Amniotic stem cell (primary cell): ENCODE results near the gene TENM3.

Experiments
- DNase-seq: peaks from one replicate; lab custom pipeline; 2025; lab: John Stamatoyannopoulos, UW

The TENM3 gene

DNA sequence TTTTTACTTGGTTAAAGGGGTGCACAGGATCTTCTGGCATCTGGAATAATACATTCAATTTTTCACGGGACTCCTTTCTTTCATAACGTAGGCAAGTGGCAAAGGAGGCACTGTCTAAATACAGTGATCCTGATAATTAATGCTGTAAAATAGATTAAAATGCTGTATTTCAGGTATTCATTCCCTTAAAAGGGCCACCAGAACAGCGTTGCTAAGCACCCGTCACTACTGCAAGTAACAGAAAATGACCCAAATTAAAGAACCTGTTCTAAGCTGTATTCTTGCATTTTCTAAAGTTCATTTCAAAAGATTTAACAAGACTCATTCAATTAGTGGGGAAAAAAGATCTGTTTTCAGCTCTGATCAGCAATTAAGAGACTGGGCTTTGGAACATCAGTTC lies 208.2 kb downstream of the TENM3 start:
- DNase-seq, result no peak

DNA sequence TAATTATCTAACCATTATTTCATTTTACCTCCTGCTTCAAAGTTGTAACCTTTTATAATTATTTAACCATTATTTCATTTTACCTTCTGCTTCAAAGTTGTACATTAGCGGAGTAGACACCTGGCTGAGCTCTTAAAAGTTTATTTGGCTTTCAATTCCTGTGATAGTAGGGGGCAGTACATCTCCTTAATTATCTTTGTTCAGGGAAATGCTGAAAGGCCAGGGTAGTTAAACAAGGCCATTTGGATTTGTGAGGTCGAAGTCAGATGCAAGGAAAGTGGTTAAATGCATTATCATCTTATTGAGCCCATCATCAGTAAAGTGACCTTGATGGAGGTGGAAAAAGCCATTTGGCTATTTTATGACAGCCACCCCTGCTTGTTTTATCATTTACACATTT lies 210.6 kb downstream of the TENM3 start:
- no peak for DNase-seq

DNA sequence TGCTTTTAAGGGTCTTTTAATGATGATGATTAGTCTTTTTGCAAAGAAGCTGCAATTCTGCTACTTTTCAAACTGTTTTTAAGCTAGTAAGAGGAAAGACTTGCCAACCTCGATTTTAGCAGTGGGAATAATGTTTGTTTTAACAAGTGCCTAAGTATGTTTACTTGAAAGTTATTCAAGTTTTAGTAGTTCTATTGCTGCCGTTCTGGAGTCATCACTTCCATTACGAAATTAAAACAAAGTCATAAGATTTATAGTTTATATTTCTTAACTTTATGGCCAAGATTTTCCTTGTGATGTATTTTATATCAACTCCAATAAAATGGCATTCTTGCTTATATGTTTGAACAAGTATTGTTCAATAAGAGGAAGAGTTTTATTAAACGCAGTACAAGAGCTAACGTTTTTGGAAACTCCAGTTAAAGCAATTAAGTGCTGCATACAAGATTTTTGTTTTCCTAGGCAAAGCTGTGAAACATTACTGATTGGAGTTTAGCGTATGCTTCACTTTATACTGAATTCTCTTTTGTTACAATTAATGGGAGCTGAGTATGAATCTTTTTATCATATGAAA lies 211.3 kb downstream of the TENM3 start:
- no peak for DNase-seq

DNA sequence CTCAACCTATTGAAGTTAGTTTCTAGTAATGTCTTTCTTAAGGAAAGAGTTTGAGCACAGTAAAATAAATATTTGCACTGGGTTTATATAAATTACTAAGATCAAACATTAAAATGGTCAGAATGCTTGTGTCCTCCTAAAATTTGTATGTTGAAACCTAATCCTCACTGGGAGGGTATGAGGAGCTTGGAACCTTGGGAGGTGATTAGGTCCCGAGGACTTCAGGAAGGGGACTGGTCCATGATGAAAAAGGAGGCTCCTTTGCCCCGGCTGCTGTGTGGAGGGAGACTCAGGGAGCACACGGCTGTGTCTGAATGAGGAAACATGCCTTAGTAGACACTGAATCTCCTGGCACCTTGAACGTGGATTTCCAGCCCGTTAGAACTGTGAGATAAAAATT lies 221.9 kb downstream of the TENM3 start:
- DNase-seq, result no peak

DNA sequence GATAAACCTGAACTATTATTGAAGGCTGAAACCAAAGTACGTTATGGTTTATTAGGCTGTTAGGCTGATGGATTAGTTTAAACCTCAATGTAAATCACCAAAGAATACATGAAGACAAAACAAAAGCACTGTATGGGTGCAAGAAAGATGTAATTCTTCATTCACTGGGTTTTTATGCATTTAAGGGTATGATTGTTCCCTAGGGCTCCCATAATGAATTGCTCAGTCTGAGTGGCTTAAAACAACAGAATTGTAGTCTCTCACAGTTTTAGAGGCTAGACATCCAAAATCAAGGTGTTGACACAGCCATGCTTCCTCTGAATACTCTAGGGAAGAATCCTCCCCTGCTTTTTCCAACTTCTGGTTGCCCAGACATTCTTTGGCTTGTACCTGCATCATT lies 222.8 kb downstream of the TENM3 start:
- no peak for DNase-seq

DNA sequence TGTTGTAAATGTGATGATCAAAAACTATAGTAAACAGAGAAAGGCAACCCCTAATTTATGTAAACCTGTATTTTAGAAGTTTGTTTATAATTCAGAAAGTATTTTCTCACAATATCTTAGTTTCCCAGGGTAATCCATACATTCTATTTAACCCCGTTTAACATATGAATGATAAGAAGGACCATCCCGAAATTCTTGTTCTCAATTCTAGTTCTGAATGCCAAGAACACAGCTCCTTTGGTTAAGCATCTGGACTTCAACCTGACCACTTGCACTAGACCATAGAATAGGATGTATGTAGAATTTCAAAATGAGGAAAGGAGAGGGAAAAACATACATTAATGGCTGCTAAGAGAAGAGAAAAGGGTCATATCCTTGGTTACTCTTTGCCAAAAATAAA lies 227.0 kb downstream of the TENM3 start:
- no peak for DNase-seq

DNA sequence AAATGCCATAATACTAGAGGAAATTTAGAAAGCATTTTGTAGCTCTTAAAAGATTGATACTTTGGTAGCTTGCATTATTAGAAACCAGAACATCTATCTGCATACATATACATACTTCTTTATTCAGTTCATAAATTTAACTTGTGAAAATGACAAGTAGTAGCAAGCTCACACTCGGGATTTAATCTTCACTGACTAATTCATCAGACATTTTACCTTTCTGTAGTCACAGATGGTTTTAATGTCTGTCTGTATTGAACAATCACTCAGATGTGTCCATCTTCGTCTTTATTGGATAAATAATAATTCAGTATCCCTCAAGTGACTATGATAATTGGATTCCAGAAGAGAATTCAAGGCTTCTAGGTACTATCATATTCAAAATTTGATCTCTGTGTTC lies 232.3 kb downstream of the TENM3 start:
- DNase-seq, result no peak

DNA sequence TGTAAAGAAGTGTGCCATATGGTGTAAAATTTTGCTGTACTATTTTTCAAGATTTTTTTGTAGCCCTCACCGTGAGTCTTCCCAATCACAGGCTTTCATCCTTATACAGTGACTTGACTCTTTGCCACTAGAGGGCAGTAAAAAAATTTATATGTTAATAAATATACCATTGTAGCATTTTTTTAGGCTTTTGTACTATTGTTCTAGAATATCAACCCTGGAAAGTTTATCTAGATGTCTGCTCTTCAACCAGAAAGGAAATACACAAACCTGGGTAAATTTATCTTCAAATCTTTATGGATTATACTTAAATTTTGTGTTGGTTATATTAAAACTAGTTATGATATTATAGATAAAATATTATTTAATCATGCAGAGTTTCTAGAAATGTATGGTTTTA lies 235.3 kb downstream of the TENM3 start:
- peak; percentile 58 for DNase-seq

DNA sequence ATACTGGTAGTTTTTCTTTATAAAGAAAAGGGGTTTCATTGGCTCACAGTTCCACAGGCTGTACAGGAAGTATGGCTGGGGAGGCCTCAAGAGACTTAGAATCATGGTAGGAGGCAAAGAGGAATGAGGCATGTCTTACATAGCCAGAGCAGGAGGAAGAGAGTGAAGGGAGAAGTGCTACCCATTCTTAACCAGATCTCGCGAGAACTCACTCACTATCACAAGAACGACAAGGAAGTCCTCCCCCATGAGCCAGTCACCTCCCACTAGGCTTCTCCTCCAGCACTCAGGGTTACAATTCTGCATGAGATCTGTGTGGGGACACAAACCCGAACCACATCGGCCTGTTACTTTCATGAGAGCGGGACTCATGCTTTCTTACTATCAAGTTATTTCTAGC lies 240.5 kb downstream of the TENM3 start:
- no peak for DNase-seq

DNA sequence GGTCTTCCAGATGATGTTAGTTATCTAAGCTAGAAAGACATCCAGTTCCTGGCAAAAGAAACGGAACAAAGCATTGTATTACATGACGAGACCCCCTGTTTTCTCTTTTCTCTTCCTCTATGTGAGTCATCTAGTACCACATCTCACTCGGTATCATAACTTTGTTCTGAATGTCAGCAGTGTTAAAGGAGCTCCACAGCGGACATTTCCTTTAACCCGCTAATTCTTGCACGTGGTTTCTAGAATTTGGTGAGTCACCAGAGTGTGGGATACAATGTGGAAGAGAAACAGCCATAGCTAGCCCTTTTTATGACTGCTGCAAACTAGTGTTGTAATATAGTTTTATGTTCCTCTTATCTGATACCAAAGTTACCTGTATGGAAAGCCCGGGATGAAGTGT lies 243.7 kb downstream of the TENM3 start:
- DNase-seq, result no peak

DNA sequence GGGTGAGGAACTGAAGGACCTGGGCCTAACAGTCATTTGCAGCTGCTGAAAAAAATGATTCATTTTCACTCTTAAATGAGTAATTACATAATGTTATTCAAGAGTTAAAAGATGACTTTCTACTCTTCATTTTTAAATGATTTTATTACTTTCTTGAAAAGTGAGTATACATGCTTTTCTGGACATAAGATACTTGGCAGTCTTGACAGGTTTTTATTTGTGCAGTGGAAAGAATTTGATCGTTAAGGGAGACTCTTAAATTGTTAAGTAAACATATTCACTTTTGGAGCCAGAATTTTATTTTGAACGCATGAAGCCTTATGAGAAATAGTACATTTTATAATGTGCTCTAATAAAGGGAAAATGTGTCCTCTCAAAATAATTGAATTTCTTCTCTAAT lies 245.7 kb downstream of the TENM3 start:
- no peak for DNase-seq

DNA sequence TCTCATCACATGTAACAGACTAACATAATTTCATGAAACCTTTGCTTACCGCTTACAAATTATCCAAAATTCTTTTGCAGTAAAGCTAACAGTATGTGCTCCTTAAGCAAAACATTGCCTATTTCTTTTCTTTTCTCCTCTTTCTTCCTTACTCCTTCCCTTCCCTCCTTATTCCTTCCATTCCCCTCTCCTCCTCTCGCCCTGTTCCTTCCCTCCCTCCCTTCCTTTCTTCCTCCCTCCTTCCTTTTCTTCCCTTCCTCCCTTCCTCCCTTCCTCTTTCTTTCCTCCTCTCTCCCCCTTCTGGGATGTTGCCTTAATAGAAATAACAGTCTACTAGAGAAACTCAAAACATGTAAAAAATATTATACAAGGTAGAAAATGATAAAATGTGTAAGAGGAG lies 246.4 kb downstream of the TENM3 start:
- no peak for DNase-seq

DNA sequence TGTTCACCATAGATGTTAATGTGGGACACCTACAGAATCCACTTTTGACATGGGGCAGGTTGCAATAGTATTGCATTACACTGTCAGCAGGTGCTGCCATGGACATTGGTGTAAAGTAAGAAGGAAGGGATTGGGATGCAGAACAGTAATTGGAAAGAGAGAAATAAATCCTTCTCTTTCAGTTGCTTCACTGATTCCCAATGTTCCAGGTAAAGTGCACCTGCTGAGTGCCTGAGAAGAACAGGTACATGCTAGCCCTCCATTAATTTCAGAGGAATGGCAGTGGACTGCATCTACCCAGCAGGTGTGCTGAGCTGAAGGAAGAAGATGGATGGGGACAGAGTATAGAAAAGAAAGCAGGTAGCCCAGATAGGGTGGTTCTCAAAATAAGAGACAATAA lies 248.5 kb downstream of the TENM3 start:
- no peak for DNase-seq

DNA sequence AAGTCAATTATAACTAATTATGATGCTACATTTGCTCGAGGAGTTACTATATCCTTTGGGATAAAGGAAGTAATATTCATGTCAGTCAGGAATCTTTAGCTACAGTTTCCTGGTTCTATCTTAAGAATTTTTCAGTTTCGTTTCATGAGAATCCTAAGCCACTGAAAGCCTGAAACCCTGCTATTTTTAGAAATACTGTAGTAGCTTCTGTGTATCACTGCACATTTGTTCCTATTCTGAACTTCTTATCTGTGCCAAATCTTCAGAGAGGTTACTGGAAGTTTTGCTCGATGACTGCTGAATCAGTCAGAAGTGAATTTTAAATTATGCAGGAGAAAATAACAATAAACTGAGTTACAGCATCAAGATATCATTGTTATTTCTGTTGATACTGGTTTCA lies 249.2 kb downstream of the TENM3 start:
- DNase-seq, result peak; percentile 28

DNA sequence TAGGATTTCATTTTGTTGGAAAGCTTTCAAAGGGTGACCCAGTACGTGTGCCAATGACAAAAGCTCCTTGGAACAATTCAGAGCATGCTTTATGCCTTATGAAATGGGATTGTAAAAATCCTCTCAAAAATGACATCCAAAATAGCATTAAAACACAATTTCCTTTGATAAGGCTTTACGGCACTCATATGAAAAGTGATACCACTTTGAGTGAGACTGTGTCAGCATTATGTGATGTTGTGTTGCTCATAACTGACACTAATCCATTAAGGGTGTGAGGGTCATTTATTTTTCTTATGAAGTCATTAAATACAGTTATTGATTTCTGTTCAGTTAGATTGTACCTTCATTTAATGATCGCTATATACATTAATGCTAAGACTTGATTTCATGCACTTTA lies 250.2 kb downstream of the TENM3 start:
- no peak for DNase-seq

DNA sequence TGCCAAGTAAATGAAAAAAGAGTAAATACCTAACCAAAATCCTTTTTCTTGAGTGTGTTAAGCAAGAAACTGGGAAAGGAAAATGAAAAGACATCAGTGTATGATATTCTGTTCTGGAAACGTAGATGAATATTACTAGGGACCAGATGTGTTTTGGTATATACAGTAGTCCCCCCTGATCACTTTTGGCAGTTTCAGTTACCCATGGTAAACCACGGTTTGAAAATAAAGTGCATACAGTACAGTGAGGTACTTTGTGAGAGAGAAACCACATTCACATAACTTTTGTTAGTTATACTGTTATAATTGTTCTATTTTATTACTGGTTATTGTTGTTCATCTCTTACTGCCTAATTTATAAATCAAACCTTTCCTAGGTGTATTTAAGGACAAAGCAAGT lies 250.9 kb downstream of the TENM3 start:
- DNase-seq, result no peak

DNA sequence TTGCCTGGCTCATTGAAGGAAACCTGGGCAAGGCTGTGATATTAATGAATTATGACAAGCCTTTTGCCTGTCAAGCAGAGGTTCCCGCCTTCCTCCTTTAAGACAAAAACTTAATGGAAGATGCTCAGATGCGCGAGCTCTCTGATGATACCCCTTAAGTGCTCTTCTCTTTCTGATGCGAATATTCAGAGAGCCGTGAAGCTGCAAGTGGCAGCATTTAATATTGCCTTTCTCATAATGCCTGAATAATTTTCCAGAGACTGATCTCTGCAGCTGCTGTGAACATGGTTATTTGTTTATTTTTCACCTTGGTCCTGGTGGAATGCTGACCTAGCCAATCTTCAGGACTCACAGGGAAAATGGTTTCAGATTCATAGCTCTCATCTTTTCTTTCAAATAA lies 251.8 kb downstream of the TENM3 start:
- DNase-seq, result no peak

DNA sequence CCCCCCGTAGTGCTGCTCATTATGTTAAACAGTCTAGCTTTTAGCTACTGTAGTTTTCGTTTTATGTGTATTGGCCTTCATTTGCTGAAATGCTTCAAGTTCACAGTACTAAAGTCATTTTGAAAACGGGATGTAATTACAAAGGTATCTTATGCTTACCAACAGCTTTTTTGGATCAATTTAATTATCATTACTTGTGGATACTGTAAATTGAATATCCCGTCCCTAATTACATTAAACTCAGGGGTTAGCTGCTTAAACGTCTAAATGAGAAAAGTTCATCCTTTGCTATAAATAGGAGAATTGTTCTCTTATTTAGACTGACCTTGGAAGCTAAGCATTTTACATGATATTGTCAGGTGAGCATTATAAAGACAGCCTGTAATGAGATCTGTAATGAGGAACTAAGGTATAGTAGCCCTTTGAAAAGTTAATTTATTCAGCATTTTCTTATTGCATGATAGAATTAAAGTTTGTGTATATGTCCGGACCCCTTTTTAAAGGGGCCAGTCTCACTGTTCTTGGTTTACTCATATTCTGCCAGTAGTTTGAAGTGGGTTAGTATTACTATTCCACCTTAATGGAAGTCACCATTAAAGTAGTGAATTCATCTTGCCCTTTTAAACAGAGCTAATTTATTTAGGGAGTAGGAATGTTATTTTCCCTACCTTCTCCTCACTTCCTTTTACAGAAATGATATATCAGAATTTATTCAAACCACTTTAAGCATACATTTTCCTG lies 252.6 kb downstream of the TENM3 start:
- DNase-seq, result no peak

DNA sequence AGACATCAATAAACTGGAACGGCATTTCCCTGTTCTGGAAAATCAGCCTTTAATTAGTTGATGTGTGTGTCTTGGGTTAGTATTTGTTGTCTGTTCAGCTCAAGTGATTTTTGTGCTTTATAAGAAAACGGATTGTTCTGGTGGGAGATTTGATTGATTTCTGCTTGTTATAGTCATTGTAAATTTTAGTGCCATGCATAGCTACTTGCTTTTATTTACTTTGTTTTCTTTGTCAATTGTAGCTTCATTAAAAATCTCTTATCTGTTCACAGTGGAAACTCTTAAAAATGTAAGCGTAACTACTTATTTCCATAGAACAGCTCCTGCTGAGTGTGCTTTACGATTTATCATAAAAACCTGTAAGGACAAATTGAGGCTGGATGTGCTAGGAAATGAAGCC lies 253.2 kb downstream of the TENM3 start:
- DNase-seq, result no peak

DNA sequence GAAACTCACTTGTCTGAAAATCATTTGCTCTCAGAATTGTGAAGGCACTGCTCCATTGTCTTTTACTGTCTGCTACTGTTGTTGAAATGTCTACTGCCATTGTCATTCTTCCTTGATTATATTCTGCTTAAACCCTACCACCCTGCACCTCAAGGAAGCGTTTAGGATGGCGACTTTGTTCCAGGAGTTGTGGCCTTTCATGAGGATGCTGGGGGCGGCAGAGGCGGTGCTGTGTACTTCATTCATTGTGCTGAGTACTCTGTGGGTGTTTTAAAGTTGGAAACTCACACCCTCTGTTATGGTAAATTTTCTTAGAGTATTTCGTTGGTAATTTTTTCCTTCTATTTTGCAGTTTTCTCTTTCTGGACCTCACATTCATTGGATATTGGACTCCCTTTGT lies 258.9 kb downstream of the TENM3 start:
- DNase-seq, result no peak

DNA sequence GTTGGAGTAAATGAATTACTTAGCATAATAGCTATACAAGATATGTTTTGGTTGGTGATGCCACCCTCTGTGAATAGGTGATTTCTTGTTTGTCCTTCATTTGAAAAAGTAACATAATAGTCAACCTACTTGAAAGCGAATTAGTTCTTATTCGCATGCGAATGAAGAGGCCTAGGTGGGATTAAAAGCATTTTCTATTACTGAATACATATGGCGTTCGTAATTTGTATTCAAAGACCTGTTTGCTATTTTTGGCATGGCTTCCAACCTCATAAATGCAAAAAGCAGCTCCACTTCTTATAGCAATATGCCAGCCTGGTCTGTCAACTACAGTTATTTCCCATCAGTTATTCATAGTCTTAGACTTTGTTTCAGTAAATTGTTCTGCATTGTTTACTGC lies 261.3 kb downstream of the TENM3 start:
- DNase-seq, result no peak

DNA sequence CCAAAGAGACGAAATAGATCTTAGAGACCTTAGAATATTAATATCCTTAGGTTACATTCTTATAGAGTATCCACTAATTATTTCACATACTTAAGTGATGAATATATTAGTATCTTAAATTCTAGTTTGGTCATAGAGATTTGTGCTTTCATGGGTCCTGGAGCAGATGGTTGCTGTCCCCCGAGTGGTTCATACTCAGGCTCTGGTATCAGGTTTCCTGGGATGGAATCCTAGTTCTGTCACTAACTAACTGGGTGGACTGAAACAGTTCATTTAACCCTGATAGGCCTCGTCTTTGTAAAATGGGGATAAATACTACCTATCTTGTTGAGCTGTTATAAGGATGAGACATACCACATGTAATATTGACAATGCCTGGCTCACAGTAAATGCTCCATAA lies 264.6 kb downstream of the TENM3 start:
- no peak for DNase-seq

DNA sequence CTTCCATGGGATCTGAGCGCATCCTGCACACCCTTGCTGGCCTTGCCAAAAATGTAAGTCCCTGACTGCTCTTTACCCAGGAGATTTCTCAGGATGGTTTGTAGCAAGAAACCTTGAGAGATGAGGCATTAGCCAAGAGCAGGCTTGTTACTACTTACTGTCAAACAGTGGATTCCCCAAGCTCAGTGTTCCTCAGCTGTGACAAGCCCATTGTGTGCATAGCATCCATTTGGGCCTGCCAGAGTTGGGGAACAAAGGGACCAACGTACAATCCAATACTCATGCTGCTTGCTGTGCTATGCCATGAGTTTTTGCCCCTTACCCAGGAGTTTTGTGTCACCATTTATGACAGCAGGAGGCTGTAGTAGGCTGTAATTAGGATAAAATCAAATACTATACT lies 267.6 kb downstream of the TENM3 start:
- no peak for DNase-seq

DNA sequence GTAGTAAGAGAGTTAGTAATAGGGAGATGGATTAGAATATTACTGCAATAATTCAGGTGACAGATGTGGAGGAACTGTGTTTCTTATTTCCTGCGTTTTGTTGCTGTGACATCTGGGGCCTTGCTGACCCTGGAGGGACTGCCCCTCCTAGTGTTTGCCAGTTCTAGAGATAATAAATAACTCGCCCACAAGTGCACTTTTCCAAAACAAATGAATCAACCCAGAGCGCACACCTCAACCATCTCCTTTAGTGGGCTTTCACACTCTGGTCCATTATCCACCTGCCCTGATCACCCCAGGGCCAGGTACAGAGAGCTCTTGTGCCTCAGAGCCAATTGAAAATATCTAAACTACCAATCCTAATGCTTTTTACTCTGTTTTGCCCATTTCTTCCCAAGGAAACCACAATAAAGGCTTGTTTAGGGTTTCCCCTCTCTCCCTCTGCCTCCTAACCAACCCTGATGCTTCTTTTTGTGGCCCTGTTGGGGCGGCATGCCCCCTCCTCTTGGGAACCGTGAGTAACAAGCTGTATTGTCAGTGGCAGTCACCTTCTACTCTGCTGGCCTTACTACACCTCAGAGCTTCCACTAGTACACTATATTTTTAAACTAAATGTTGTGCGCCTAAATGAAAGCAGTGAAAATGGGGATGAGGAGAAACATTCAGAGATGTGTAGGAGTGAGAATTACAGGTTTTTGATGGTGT lies 270.5 kb downstream of the TENM3 start:
- no peak for DNase-seq
